Activated T-helper 2 cell treated with anti-CD3 and anti-CD28 coated beads, Interferon-gamma antibody, Interleukin-2, Interleukin-4, amounts not matched to agents 10 μg/mL and 5 μg/mL and 100 μg/mL, durations not matched to agents 14 hours and 24 hours and 36 hours (primary cell): ENCODE results near the gene GNAQ. TPM values are rescaled to one million over a fixed set of nuclear protein-coding genes. Genes with fewer than 3 reads are reported as not detected.

Experiments
- DNase-seq: peaks from one replicate; pipeline ENCODE4 v3.0.0; 2021; ENCODE audit warnings: low spot score
- H3K27ac Mint-ChIP-seq: one replicate; pipeline ENCODE4 v1.8.0; 2021; ENCODE audit warnings: mixed read lengths
- H3K27me3 Mint-ChIP-seq: one replicate; pipeline ENCODE4 v1.8.0; 2021; ENCODE audit warnings: low read depth, mixed read lengths
- H3K36me3 Mint-ChIP-seq: one replicate; pipeline ENCODE4 v1.8.0; 2021; ENCODE audit warnings: low read depth, mixed read lengths
- H3K4me1 Mint-ChIP-seq: one replicate; pipeline ENCODE4 v1.8.0; 2021; ENCODE audit warnings: low read depth, mixed read lengths
- H3K4me3 Mint-ChIP-seq: one replicate; pipeline ENCODE4 v1.8.0; 2021; ENCODE audit warnings: low read depth, mild to moderate bottlenecking, moderate library complexity, mixed read lengths
- H3K9me3 Mint-ChIP-seq: one replicate; pipeline ENCODE4 v1.8.0; 2021; ENCODE audit warnings: mixed read lengths
- intact Hi-C: fragments of 100-400 bp; cut with micrococcal nuclease; formaldehyde crosslinking; loops from one replicate; pipeline ENCODE4 v1.15.1; 2023
- total RNA-seq: library from RNA; stranded (reverse); gene quantifications from 2 replicates; pipeline ENCODE4 v1.2.3, GENCODE V29; 2022

GNAQ gene
- total RNA-seq, 1 donor from 2014 or later: 28.6 TPM

- no peak for DNase-seq
- H3K9me3 Mint-ChIP-seq: no peaks in the 10 kb centered on the region
- intact Hi-C loops: no loop called here
- H3K27ac Mint-ChIP-seq: no peak overlapping the region
- peaks cover 36% of the 10 kb centered on the region for H3K4me1 Mint-ChIP-seq
- H3K27me3 Mint-ChIP-seq: no peaks in the 10 kb centered on the region
- no peak overlapping the region for H3K4me3 Mint-ChIP-seq
- H3K36me3 Mint-ChIP-seq: peaks cover 66% of the 10 kb centered on the region
These were observed 221.6 kb downstream of the GNAQ start for GRCh38 chr9:77810047-77810446.

GRCh38 chr9:77809552-77809951, 222.1 kb downstream of the GNAQ start:
- H3K27me3 Mint-ChIP-seq: no peaks in the 10 kb centered on the region

GRCh38 chr9:77808751-77809081, 222.9 kb downstream of the GNAQ start:
- Mint-ChIP-seq H3K27me3 (no peaks in the 10 kb centered on the region), H3K9me3 (no peaks in the 10 kb centered on the region), H3K27ac (peak overlapping the region; percentile 42), H3K36me3 (peaks cover 64% of the 10 kb centered on the region), H3K4me1 (peaks cover 32% of the 10 kb centered on the region), H3K4me3 (no peak overlapping the region)
- DNase-seq: no peak
- intact Hi-C loops: no loop called here

More at GRCh38 chr9:77809552-77809951, 222.1 kb downstream of the GNAQ start:
- Mint-ChIP-seq H3K4me1 (peaks cover 36% of the 10 kb centered on the region), H3K9me3 (no peaks in the 10 kb centered on the region), H3K27ac (no peak overlapping the region), H3K36me3 (peaks cover 68% of the 10 kb centered on the region), H3K4me3 (no peak overlapping the region)
- intact Hi-C loops: no loop called here
- DNase-seq: no peak

GRCh38 chr9:77807846-77808750, 223.5 kb downstream of the GNAQ start:
- no peak for DNase-seq
- Mint-ChIP-seq H3K27ac (peak overlapping the region; percentile 42), H3K27me3 (no peaks in the 10 kb centered on the region), H3K36me3 (peaks cover 64% of the 10 kb centered on the region), H3K4me3 (no peak overlapping the region), H3K4me1 (peaks cover 36% of the 10 kb centered on the region), H3K9me3 (no peaks in the 10 kb centered on the region)
- intact Hi-C loops: no loop called here

- Mint-ChIP-seq H3K27ac (no peak overlapping the region), H3K4me3 (no peak overlapping the region), H3K4me1 (peaks cover 39% of the 10 kb centered on the region), H3K27me3 (no peaks in the 10 kb centered on the region), H3K36me3 (peaks cover 66% of the 10 kb centered on the region), H3K9me3 (no peaks in the 10 kb centered on the region)
- DNase-seq: no peak
- intact Hi-C loops: no loop called here
These were observed 224.3 kb downstream of the GNAQ start for GRCh38 chr9:77807281-77807683.

GRCh38 chr9:77806741-77807140, 224.9 kb downstream of the GNAQ start:
- no peak overlapping the region for H3K27ac Mint-ChIP-seq
- H3K4me3 Mint-ChIP-seq: no peak overlapping the region

GRCh38 chr9:77805810-77806209, 225.8 kb downstream of the GNAQ start:
- no peak overlapping the region for H3K4me3 Mint-ChIP-seq

More at GRCh38 chr9:77806741-77807140, 224.9 kb downstream of the GNAQ start:
- Mint-ChIP-seq H3K4me1 (peaks cover 42% of the 10 kb centered on the region), H3K36me3 (peaks cover 61% of the 10 kb centered on the region), H3K9me3 (no peaks in the 10 kb centered on the region), H3K27me3 (no peaks in the 10 kb centered on the region)
- DNase-seq: no peak
- intact Hi-C loops: no loop called here

GRCh38 chr9:77803423-77803822, 228.2 kb downstream of the GNAQ start:
- no peak for DNase-seq
- Mint-ChIP-seq H3K4me1 (peaks cover 41% of the 10 kb centered on the region), H3K4me3 (no peak overlapping the region), H3K9me3 (no peaks in the 10 kb centered on the region), H3K36me3 (peaks cover 52% of the 10 kb centered on the region), H3K27ac (no peak overlapping the region), H3K27me3 (no peaks in the 10 kb centered on the region)
- intact Hi-C loops: loop anchor here (5.0 kb wide), 1 partner anchor 76 kb away; no protein-coding TSS in a partner anchor

More at GRCh38 chr9:77805810-77806209, 225.8 kb downstream of the GNAQ start:
- intact Hi-C loops: no loop called here
- Mint-ChIP-seq H3K9me3 (no peaks in the 10 kb centered on the region), H3K27me3 (no peaks in the 10 kb centered on the region), H3K27ac (no peak overlapping the region), H3K4me1 (peaks cover 50% of the 10 kb centered on the region), H3K36me3 (peaks cover 63% of the 10 kb centered on the region)
- no peak for DNase-seq

- H3K36me3 Mint-ChIP-seq: peaks cover 49% of the 10 kb centered on the region
- no peak overlapping the region for H3K4me3 Mint-ChIP-seq
- intact Hi-C loops: loop anchor here (5.0 kb wide), 1 partner anchor 75 kb away; no protein-coding TSS in a partner anchor
- no peak overlapping the region for H3K27ac Mint-ChIP-seq
- peaks cover 34% of the 10 kb centered on the region for H3K4me1 Mint-ChIP-seq
- no peaks in the 10 kb centered on the region for H3K9me3 Mint-ChIP-seq
- no peak for DNase-seq
- no peaks in the 10 kb centered on the region for H3K27me3 Mint-ChIP-seq
These were observed 228.9 kb downstream of the GNAQ start for GRCh38 chr9:77802515-77803293.

GRCh38 chr9:77802064-77802463, 229.5 kb downstream of the GNAQ start:
- H3K36me3 Mint-ChIP-seq: peaks cover 50% of the 10 kb centered on the region
- H3K27me3 Mint-ChIP-seq: no peaks in the 10 kb centered on the region
- DNase-seq: no peak
- peaks cover 30% of the 10 kb centered on the region for H3K4me1 Mint-ChIP-seq
- no peak overlapping the region for H3K4me3 Mint-ChIP-seq
- no peaks in the 10 kb centered on the region for H3K9me3 Mint-ChIP-seq
- no peak overlapping the region for H3K27ac Mint-ChIP-seq
- intact Hi-C loops: loop anchor here (5.0 kb wide), 1 partner anchor 75 kb away; no protein-coding TSS in a partner anchor

- Mint-ChIP-seq H3K4me3 (no peak overlapping the region), H3K27me3 (no peaks in the 10 kb centered on the region), H3K9me3 (no peaks in the 10 kb centered on the region), H3K4me1 (peaks cover 27% of the 10 kb centered on the region), H3K36me3 (peaks cover 47% of the 10 kb centered on the region), H3K27ac (peak overlapping the region; percentile 12)
- no peak for DNase-seq
- intact Hi-C loops: loop anchor here (1.0 to 5.0 kb wide), 3 partner anchors 26 to 325 kb away; no protein-coding TSS in a partner anchor
These were observed 230.6 kb downstream of the GNAQ start for GRCh38 chr9:77800924-77801551.

- Mint-ChIP-seq H3K27ac (no peak overlapping the region), H3K4me3 (no peak overlapping the region), H3K4me1 (peaks cover 26% of the 10 kb centered on the region), H3K9me3 (no peaks in the 10 kb centered on the region), H3K27me3 (no peaks in the 10 kb centered on the region), H3K36me3 (peaks cover 41% of the 10 kb centered on the region)
- DNase-seq: no peak
- intact Hi-C loops: no loop called here
These were observed 233.5 kb downstream of the GNAQ start for GRCh38 chr9:77798140-77798539.
